ENCODE results near the gene FBLN1.

DNA sequence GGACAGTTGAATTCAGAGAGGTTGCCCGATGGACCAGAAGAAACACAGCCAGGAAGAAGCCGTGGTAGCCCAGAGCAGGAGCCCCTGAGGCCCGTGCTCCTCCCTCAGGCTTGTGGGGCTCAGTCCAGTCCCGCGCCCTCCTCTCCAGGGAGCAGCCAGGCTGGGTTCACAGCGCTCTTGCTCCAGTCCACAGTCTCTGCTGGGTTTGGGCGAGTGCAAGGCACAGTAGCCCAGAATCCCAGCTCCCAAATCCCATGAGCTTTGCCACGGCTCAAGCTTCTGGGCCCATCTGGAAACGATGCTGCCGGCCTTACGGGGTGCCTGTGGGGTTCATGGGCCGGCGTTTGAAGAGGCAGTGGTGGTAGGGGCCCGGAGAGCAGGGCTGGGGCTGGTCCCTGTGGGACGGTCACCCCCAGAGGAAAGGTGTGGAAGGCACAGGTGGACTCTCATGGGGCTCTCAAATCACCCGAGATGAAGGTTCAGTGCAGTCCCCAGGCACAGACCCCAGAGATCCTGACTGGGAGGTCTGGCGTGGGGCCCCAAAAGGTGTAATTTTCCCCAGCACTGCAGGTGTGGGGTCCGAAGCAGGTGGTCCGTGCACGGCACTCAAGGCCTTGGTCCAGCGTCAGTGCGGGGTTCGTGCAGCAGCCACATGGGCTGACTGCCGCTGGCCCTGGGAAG is 138.4 kb downstream of the FBLN1 start:
- TF ChIP-seq CTCF (conservative IDR thresholded peaks at IDR 0.05; ENCODE audit: low read length) = no peak
- TF ChIP-seq EZH2phosphoT487 (IDR thresholded peaks at IDR 0.05; ENCODE audit: borderline replicate concordance) = no peak
